ENCODE data around the gene HAAO. TPM values are rescaled to one million over a fixed set of nuclear protein-coding genes. Genes with fewer than 3 reads are reported as not detected.

Gene HAAO
- total and polyA plus RNA-seq, 11 donors = 1.3 to 10.6 (median 2.2) TPM

GRCh38 chr2:42725657-42726056, 66.7 kb downstream of the HAAO start:
- no peak overlapping the region for H3K4me3 ChIP-seq
- no peak overlapping the region for H3K27ac ChIP-seq
- peaks cover 0 to 8% (median 0%) of the 10 kb centered on the region in 9 donors for H3K36me3 ChIP-seq
- DNase-seq (no peak), ATAC-seq (peak in 1 of 4 donors; percentile 31)
- H3K4me1 ChIP-seq = peaks cover 0 to 21% (median 4%) of the 10 kb centered on the region in 12 donors
- intact Hi-C loops (cut with DNase I) = no loop called here
- H3K9me3 ChIP-seq = peaks cover 0 to 16% (median 2%) of the 10 kb centered on the region in 12 donors
- TF ChIP-seq POLR2A (IDR thresholded peaks at IDR 0.05) (no peak), CTCF (IDR thresholded peaks at IDR 0.05) (no peak)
- WGBS, 4 donors = 83 to 94% (median 86%) methylated on average over 4 of the region's 4 CpGs
- no peaks in the 10 kb centered on the region for H3K27me3 ChIP-seq

GRCh38 chr2:42724886-42725285, 67.5 kb downstream of the HAAO start:
- TF ChIP-seq CTCF (IDR thresholded peaks at IDR 0.05) (no peak), POLR2A (IDR thresholded peaks at IDR 0.05) (no peak)
- Histone ChIP-seq H3K36me3 (peaks cover 0 to 8% (median 0%) of the 10 kb centered on the region in 9 donors), H3K27ac (no peak overlapping the region), H3K4me1 (peaks cover 0 to 21% (median 4%) of the 10 kb centered on the region in 12 donors), H3K9me3 (peaks cover 0 to 8% (median 2%) of the 10 kb centered on the region in 12 donors), H3K27me3 (no peaks in the 10 kb centered on the region), H3K4me3 (no peak overlapping the region)
- ATAC-seq = no peak
- DNase-seq = no peak
- 93 to 98% (median 94%) methylated on average over 2 of the region's 2 CpGs for WGBS, 4 donors
- intact Hi-C loops (cut with DNase I) = no loop called here

GRCh38 chr2:42723465-42723864, 68.9 kb downstream of the HAAO start:
- Histone ChIP-seq H3K4me3 (no peak overlapping the region), H3K27ac (no peak overlapping the region), H3K27me3 (no peaks in the 10 kb centered on the region), H3K36me3 (peaks cover 0 to 8% (median 0%) of the 10 kb centered on the region in 9 donors), H3K9me3 (no peaks in the 10 kb centered on the region), H3K4me1 (peaks cover 0 to 21% (median 4%) of the 10 kb centered on the region in 12 donors)
- no peak for DNase-seq
- TF ChIP-seq CTCF (IDR thresholded peaks at IDR 0.05) (no peak), POLR2A (IDR thresholded peaks at IDR 0.05) (no peak)
- no peak for ATAC-seq
- intact Hi-C loops (cut with DNase I) = no loop called here

- TF ChIP-seq CTCF (IDR thresholded peaks at IDR 0.05) (no peak), POLR2A (IDR thresholded peaks at IDR 0.05) (no peak)
- H3K27me3 ChIP-seq = no peaks in the 10 kb centered on the region
- no peaks in the 10 kb centered on the region for H3K9me3 ChIP-seq
- 68 to 74% (median 69%) methylated on average over 7 of the region's 7 CpGs for WGBS, 4 donors
- ATAC-seq (peak in 3 of 4 donors; percentile 70 to 87 (median 72)), DNase-seq (peak in 4 of 5 donors; percentile 23 to 56 (median 34))
- peaks cover 0 to 8% (median 0%) of the 10 kb centered on the region in 9 donors for H3K36me3 ChIP-seq
- no peak overlapping the region for H3K27ac ChIP-seq
- intact Hi-C loops (cut with DNase I) = no loop called here
- no peak overlapping the region for H3K4me3 ChIP-seq
- H3K4me1 ChIP-seq = peaks cover 0 to 21% (median 4%) of the 10 kb centered on the region in 12 donors
Observed at GRCh38 chr2:42722320-42723190, 69.8 kb downstream of the HAAO start.
